K562 (cell line): Measurements from ENCODE around the gene SEPTIN6. TPM values are rescaled to one million over a fixed set of nuclear protein-coding genes. Genes with fewer than 3 reads are reported as not detected.

Experiments
- ATAC-seq: fragments of 200-7000 bp; cut with Tn5 transposase; 3 replicates; pipeline ENCODE4 v1.9.1; 2020; ENCODE audit warnings: moderate library complexity
- BruUV-seq: library from RNA; stranded (reverse); fragments of 400-500 nt; replicated peaks from 2 replicates; lab custom pipeline; 2021; lab: Mats Ljungman, UMichigan
- CTCF ChIA-PET: fragments of 300-600 bp; formaldehyde crosslinking; extraction: SDS; loops from one replicate; lab custom pipeline; 2021; ENCODE audit warnings: low intra/inter-chr PET ratio; lab: Yijun Ruan, JAX
- POLR2A ChIA-PET: fragments of 300-600, 350-650 bp; sonication (Branson Sonifier 250); formaldehyde crosslinking; extraction: SDS; loops from one replicate; lab custom pipeline; 2021; ENCODE audit warnings: antibody characterized with exemption, inconsistent platforms; lab: Yijun Ruan, JAX
- DNase-seq, 4 experiments: peaks; one replicate each; pipeline versions ENCODE4 v3.0.0 to v3.0.0-alpha.2; 2011 to 2018; ENCODE audit warnings: low spot score in 3 of 4, mixed read lengths in 3 of 4; ENCODE audit errors: extremely low read depth in 1 of 4
- FAIRE-seq: peaks from 2 replicates; lab custom pipeline; 2011; peaks lifted over from hg19 to GRCh38; lab: Jason Lieb, UNC
- H2AFZ ChIP-seq: 2 replicates; pipeline ENCODE4 v1.6.0; 2011; ENCODE audit warnings: low read depth, low read length, control low read depth, inconsistent platforms
- H3K27ac ChIP-seq: fragments of 200-600 bp; 3 replicates; pipeline ENCODE4 v1.8.0; 2011; ENCODE audit warnings: low read depth, mild to moderate bottlenecking, control low read depth, inconsistent platforms, low read length, moderate library complexity, mixed read lengths; ENCODE audit errors: extremely low read depth
- H3K27me3 ChIP-seq, 2 experiments: fragments of 300-600 bp in 1 of 2; 2 replicates in 1 of 2; 3 replicates in 1 of 2; pipeline versions ENCODE4 v1.6.0 to v1.8.0; 2011; ENCODE audit warnings: inconsistent platforms in 2 of 2, low read length in 2 of 2, mild to moderate bottlenecking in 1 of 2, mixed read lengths in 1 of 2, moderate library complexity in 1 of 2; ENCODE audit not compliant: control insufficient read depth in 2 of 2, insufficient read depth in 2 of 2
- H3K36me3 ChIP-seq: fragments of 300-600 bp; 3 replicates; pipeline ENCODE4 v1.8.0; 2011; ENCODE audit warnings: mild to moderate bottlenecking, low read length, inconsistent platforms; ENCODE audit not compliant: control insufficient read depth, insufficient read depth
- H3K4me1 ChIP-seq, 2 experiments: fragments of 200-600 bp in 1 of 2; replicated peaks in 1 of 2; 2 replicates in 1 of 2; 3 replicates in 1 of 2; pipeline versions ENCODE4 v1.5.1 to v1.8.0; 2011; ENCODE audit warnings: inconsistent platforms in 2 of 2, low read length in 2 of 2, mild to moderate bottlenecking in 1 of 2, mixed read lengths in 1 of 2, moderate library complexity in 1 of 2; ENCODE audit not compliant: control insufficient read depth in 2 of 2, insufficient read depth in 2 of 2
- H3K4me2 ChIP-seq: 2 replicates; pipeline ENCODE4 v1.6.1; 2011; ENCODE audit warnings: low read length, control low read depth, inconsistent platforms, mixed read lengths; ENCODE audit not compliant: insufficient read depth
- H3K4me3 ChIP-seq: fragments of 200-600 bp; sonication (generic), shearing (Covaris generic); 2 replicates; pipeline ENCODE4 v1.5.1; 2016; ENCODE audit warnings: control low read depth, inconsistent platforms
- H3K79me2 ChIP-seq: fragments of 200-600 bp; 3 replicates; pipeline ENCODE4 v1.8.0; 2011; ENCODE audit warnings: low read length, inconsistent platforms; ENCODE audit not compliant: control insufficient read depth, insufficient read depth
- H3K9ac ChIP-seq, 2 experiments: 2 replicates each; pipeline versions ENCODE4 v1.6.0 to v1.6.1; 2011; ENCODE audit warnings: low read depth in 2 of 2, low read length in 2 of 2, control low read depth in 1 of 2, inconsistent platforms in 1 of 2, mild to moderate bottlenecking in 1 of 2, mixed read lengths in 1 of 2; ENCODE audit not compliant: insufficient read depth in 1 of 2
- H3K9me1 ChIP-seq: one replicate; pipeline ENCODE4 v1.6.0; 2011; ENCODE audit warnings: inconsistent platforms, mild to moderate bottlenecking, low read length, moderate library complexity; ENCODE audit not compliant: control insufficient read depth, insufficient read depth
- H3K9me3 ChIP-seq: replicated peaks from 2 replicates; pipeline ENCODE4 v1.5.1; 2011; ENCODE audit warnings: low read depth, low read length, inconsistent platforms; ENCODE audit not compliant: control insufficient read depth, insufficient read depth
- H4K20me1 ChIP-seq: replicated peaks from 2 replicates; pipeline ENCODE4 v1.6.1; 2011; ENCODE audit warnings: low read length, inconsistent platforms, mixed read lengths; ENCODE audit not compliant: control insufficient read depth, insufficient read depth
- CCNT2 ChIP-seq: IDR thresholded peaks from 2 replicates; pipeline ENCODE4 v1.6.1; 2011; ENCODE audit warnings: borderline replicate concordance, low read depth, mild to moderate bottlenecking, moderate library complexity, mixed read lengths, low read length; ENCODE audit not compliant: insufficient read length; ENCODE audit errors: extremely low read depth
- CEBPB ChIP-seq: fragments of 450-650 bp; IDR thresholded peaks from 2 replicates; pipeline ENCODE4 v1.6.1; 2016; ENCODE audit warnings: missing genetic modification characterization, missing compliant biosample characterization
- IFI16 ChIP-seq: fragments of 250-450 bp; sonication (Bioruptor Pico); IDR thresholded peaks from 2 replicates; pipeline ENCODE4 v2.1.2; 2022; ENCODE audit warnings: mild to moderate bottlenecking, inconsistent platforms
- NBN ChIP-seq: fragments of 450-650 bp; IDR thresholded peaks from 2 replicates; pipeline ENCODE4 v1.6.1; 2016; ENCODE audit warnings: low read depth, mild to moderate bottlenecking
- NFIC ChIP-seq: fragments of 450-650 bp; IDR thresholded peaks from 2 replicates; pipeline ENCODE4 v1.6.1; 2017; ENCODE audit warnings: mild to moderate bottlenecking, inconsistent platforms
- NFIX ChIP-seq: fragments of 250-450 bp; sonication (Bioruptor Pico); IDR thresholded peaks from 2 replicates; pipeline ENCODE4 v1.4.0; 2020; ENCODE audit warnings: low read depth, mild to moderate bottlenecking, moderate library complexity
- SIX5 ChIP-seq, 2 experiments: IDR thresholded peaks; 2 replicates each; pipeline ENCODE4 v1.6.1; 2011; ENCODE audit warnings: low read length in 2 of 2, borderline replicate concordance in 1 of 2, low read depth in 1 of 2, mild to moderate bottlenecking in 1 of 2, moderate library complexity in 1 of 2; ENCODE audit not compliant: insufficient read depth in 1 of 2
- WGBS: fragments of 100-300 bp; shearing (Covaris generic); methylation state at CpG from one replicate; pipeline ENCODE4 v1.1.6; 2016; ENCODE audit warnings: low coverage, mixed read lengths; ENCODE audit not compliant: insufficient coverage; ENCODE audit errors: missing lambda C conversion rate; 5-methylcytosine and 5-hydroxymethylcytosine counted together
- in situ Hi-C: fragments of 300-500 bp; cut with MboI; formaldehyde crosslinking; loops from 4 replicates; pipeline ENCODE4 v1.15.0; 2018; ENCODE audit warnings: inconsistent platforms, mixed read lengths
- intact Hi-C: fragments of 100-400 bp; cut with micrococcal nuclease; formaldehyde crosslinking; loops from 2 replicates; pipeline ENCODE4 v1.14.2; 2022
- polyA plus RNA-seq, 8 experiments: library from polyadenylated mRNA; depleted of rRNA in 4 of 8; stranded (reverse) in 5 of 8; unstranded in 3 of 8; fragments of >200 nt; fragmentation: Nextera tagmentation in 2 of 8; fragmentation: Illumina TruSeq in 1 of 8; extraction: Ambion mirVana in 2 of 8; extraction: Trizol in 1 of 8; gene quantifications; 2 replicates each; pipeline versions ENCODE4 v1.2.1 to v1.2.3, GENCODE V29; 2011 to 2014; ENCODE audit warnings: inconsistent platforms in 1 of 8, missing spikeins in 1 of 8
- total RNA-seq, 7 experiments: library from RNA; depleted of rRNA in 6 of 7; stranded (reverse); fragments of >200 nt in 6 of 7; fragmentation: Illumina TruSeq in 2 of 7; extraction: Trizol in 2 of 7; gene quantifications; 2 replicates each; pipeline versions ENCODE4 v1.2.1 to v1.2.3, GENCODE V29; 2011 to 2021; ENCODE audit warnings: low replicate concordance in 1 of 7
- TF ChIP-seq, protein P1 (sequence below): fragments of 250-450 bp; sonication (Bioruptor Pico); IDR thresholded peaks from 2 replicates; pipeline ENCODE4 v1.4.0; 2020

Gene SEPTIN6
- total and polyA plus RNA-seq, 9 of the 15 experiments (the other 6 are each of a cell fraction or from before 2014, with no cell fraction given), result 8.4 to 67.0 (median 37.8) TPM

DNA sequence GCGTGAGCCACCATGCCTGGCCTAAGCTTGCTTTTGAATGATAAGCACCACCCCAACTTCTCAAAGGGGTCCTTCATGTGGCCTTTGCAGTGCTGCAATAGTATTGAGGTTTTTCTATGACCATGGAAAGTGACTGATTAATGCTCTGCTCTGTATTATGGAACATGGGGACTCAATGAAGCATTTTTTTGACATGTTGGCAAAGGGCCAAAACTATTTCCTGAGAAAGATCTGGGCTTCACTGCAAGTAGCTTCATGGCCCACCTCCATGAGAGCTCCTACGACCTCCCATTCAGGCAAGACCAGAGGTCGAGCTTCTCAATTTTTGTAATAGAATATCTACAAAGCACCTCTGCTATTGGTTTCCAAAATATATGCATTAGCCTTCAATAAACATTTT, 16.7 kb upstream of the SEPTIN6 start:
- Histone ChIP-seq H3K4me2 (no peak overlapping the region), H3K9me1 (no peaks in the 10 kb centered on the region), H4K20me1 (no peaks in the 10 kb centered on the region), H3K27ac (no peak overlapping the region), H3K36me3 (no peaks in the 10 kb centered on the region), H3K9me3 (no peaks in the 10 kb centered on the region), H3K4me3 (no peak overlapping the region), H3K27me3 (no peaks in the 10 kb centered on the region), H2AFZ (no peak overlapping the region), H3K9ac (no peak overlapping the region), H3K79me2 (no peaks in the 10 kb centered on the region), H3K4me1 (no peaks in the 10 kb centered on the region; a peak in 1 of 5 replicates)
- ChIA-PET CTCF (no interaction called here), POLR2A (interaction anchor here (0.6 to 2.0 kb wide), 4 partner anchors 17 to 244 kb away, joined by 3 to 8 read pairs (median 4); partner anchors contain the start of genes RPL39 and SEPTIN6)
- TF ChIP-seq CCNT2 (no peak), CEBPB (no peak), NFIX (peak; percentile 80), NBN (no peak), SIX5 (IDR thresholded peaks at IDR 0.05; ENCODE audit: borderline replicate concordance in 1 of 2, insufficient read depth in 1 of 2, low read depth in 1 of 2, low read length in 2 of 2) (no peak), NFIC (peak; percentile 95), IFI16 (CRISPR knock-in tag) (no peak)
- TF ChIP-seq, protein P1, sequence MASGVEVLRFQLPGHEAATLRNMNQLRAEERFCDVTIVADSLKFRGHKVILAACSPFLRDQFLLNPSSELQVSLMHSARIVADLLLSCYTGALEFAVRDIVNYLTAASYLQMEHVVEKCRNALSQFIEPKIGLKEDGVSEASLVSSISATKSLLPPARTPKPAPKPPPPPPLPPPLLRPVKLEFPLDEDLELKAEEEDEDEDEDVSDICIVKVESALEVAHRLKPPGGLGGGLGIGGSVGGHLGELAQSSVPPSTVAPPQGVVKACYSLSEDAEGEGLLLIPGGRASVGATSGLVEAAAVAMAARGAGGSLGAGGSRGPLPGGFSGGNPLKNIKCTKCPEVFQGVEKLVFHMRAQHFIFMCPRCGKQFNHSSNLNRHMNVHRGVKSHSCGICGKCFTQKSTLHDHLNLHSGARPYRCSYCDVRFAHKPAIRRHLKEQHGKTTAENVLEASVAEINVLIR (CRISPR knock-in tag), result no peak
- DNase-seq (no peak), FAIRE-seq (no peak), ATAC-seq (no peak)
- 42% methylated on average over 3 of the region's 3 CpGs for WGBS
- BruUV-seq, result no TSS peak
- in situ Hi-C loops (no loop called here), intact Hi-C loops (no loop called here)
